GM21367 (cell line): ENCODE measurements around the gene GNAT3.

Experiments
- ATAC-seq: cut with Tn5 transposase; IDR thresholded peaks from one replicate; pipeline ENCODE4 v1.9.1; 2021; ENCODE audit not compliant: unreplicated experiment

Gene GNAT3

DNA sequence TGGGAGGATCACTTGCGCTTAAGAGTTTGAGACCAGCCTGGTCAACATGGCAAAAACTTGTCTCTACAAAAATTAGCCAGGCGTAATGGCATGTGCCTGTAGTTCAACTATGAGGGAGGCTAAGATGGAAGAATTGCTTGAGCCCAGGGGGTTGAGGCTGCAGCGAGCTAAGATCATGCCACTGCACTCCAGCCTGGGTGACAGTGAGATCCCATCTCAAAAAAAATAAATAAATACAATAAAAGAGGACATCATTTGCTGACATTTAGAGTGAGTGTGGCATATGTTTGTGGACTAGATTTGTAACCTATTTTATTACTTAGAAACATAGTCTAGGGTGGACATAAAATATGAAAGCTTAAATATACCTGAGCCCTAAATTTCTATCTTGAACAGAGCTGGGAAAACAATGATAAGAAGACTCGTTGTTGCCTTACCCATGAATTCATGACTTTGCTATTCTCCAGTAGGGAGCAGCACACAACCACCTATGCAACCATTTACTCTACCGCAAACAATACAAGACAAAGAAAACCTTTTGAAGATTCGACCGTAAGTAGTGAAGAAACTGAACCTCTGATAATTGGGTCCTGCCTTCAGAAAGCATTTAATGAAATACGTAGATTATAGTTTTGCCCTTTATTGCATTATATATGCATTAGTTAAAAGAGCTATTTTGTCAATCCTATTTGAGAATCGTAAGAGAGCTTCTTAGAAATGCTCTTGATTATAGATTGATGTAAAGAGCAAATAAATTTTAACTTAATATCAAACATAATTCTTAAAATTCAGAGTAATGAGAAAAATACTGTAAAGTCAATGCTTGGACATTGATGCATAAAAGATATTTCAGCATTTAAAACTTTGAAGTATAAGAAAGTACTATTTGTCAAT is 83.5 kb downstream of the GNAT3 start:
- ATAC-seq, result no peak

DNA sequence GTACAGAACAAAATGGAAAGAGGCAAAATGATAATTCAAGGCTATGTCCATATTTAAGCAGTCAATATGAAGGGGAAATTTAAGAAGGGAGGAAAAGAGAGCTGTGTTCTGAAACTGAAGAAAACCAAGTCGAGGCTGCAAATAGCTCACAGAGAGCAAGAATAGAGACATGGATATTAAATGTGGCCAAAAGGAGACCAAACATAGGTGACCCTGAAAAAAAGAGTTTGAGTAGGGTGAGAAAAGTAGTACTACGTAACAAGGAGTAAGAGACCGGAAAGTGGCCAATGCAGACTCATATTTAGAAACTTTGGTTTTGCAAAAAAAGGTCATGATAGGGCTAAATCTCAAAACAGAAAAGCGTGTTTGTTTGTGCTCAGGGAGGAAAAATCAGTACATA is 84.6 kb downstream of the GNAT3 start:
- no peak for ATAC-seq

DNA sequence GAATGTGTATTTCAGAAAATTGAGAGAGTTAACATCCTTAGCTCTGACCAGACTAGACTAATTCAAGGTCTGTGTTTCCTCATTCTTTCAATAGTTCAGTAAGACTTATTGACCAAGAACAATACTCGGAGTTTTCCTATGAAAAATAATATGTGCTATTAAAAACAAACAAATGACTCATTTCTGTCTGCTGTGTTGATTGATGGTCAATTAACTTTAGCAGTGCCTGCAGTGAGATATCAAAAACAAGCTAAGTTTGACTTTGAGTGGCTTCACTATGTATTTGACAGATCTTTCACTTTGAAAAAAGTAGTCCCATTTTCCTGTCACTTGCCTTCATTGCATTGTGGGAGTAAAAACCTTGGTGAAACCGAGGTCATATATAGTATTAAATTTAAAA is 91.0 kb downstream of the GNAT3 start:
- no peak for ATAC-seq

DNA sequence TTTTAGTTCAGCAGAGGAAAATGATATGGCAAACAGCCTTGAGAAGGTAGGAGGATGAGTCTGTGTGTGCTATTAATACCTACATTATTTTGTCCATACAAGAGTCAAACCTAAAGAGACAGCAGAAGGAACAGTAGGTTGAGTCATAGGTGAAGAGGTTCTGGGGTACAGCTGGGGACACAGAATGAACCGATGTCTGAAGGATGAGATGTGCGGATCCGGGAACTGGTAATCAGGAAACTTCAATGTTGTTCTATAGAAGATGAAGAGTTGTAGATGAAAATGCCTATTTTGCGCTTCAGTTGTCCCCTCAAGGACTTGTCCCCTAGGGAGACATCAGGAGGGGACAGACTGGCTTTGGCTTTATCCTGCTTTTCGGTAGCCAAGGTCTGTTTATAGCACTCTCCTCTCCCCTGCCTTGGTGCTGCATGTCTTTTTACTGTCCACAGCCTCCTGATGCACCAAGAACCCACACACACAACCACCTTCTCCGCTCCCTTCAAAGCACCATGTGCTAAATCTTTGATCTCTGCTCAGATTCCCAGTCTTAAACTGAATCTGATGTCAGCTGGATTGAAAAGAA is 94.6 kb downstream of the GNAT3 start:
- no peak for ATAC-seq

DNA sequence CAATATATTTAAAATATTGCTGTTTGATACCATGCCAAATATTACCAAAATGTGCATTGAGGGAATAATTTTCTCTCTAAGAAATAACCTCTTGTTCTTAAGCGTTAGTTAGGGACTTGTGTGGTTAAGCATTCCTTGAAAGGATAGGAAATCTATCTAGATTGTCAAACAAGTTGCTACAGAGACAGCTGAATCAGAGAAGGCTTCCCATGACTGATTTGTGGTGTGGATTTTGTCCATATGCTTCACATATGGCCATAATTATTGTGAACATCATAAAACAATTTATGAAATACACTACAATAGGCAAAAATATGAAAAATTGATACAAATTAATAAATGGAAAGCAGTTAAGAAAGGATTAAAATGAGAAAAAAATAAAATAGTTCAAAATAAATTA is 96.3 kb downstream of the GNAT3 start:
- ATAC-seq, result no peak

DNA sequence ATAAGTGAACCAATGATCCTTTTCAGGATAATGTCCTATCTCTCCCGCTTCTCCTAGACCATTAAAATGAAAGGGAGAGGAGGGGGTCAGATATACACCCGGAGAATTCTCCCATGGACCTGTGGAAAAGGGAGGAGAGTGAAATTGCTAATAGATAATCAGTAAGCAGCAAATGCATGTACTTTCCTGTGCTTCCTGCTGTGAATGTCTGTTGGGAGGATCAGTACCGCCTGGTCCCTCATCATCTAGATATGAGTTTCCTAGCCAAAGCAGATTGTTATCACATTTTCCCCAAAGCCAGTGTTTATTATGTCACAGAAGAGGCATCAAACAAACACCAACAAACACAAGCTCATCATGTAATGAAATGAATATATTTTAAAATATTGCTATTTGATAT is 96.8 kb downstream of the GNAT3 start:
- ATAC-seq, result no peak

DNA sequence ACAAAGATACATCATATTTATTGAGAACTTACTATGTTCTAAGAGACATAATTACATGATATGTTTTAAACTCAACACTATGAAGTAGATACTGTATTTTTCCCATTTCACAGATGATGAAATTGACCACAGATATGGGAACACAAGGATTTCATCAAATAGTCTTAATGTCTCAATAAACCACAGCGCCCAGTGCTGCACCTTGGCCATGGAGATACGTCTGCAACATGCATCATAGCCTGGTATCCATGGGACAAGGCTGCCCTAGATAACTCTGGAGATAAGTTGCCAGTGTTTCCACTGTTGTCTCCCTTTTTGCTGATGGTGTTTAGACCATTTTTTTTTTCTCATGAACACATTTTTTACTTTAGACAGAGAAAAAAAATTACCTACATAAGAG is 97.5 kb downstream of the GNAT3 start:
- no peak for ATAC-seq

DNA sequence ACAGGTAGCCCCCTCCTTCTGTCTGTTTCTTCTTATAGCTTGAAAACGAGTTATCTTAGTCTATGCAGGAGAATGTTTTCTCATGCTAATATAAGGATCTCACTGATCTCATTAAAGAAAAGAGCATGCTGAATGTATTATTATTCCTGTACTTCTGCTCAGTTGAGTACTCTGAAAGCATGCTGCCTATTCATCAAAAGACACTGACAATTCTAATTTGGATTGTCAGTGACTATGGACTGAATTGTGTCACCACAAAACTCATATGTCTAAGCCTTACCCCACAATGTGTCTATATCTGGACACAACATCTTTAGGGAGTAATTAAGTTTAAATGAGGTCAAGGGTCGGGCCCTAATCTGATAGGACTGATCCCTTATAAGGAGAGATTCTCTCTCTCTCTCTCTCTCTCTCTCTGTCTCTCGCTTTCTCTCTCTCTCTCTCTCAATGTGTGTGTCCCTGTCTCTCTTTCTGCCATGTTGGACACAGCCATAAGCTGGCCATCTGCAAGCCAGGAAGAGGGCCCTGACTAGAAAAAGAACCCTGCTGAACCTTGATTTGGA is 98.4 kb downstream of the GNAT3 start:
- no peak for ATAC-seq

DNA sequence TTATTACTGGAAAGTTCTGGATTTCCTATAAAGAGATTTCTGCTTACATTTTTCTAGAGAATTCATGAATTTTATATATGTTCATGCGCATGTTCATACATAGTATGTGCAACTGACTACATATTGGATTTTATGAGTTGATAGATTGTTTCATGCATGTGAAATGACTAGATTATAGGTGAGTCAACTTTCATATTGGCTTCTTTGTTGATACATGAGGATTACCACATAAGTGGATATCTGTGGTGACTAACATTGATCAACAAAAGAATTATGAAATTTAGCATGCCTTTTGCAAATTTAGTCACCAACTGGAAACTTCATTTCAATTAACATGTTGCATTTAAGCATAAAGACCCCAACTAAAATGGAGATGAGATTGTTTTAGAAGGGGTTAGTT is 99.0 kb downstream of the GNAT3 start:
- ATAC-seq, result no peak

DNA sequence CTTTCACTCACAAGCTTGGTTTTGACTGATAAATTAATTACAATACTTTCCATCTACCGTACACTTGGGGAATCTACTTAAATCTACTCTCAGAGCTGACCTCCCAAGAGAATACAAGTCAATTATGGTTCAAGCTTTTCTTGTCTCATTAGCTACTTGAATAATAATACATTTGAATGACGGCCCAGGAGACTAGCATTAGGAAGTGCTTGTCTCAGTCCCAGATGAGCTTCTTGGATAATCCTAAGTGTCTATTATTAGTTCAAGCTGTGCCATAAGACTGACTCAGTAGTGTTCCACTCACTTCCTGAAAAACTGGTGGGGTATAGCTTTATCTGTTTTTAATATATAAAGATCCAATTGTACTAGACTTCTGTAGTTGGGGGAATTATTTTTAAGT is 100.2 kb downstream of the GNAT3 start:
- no peak for ATAC-seq

DNA sequence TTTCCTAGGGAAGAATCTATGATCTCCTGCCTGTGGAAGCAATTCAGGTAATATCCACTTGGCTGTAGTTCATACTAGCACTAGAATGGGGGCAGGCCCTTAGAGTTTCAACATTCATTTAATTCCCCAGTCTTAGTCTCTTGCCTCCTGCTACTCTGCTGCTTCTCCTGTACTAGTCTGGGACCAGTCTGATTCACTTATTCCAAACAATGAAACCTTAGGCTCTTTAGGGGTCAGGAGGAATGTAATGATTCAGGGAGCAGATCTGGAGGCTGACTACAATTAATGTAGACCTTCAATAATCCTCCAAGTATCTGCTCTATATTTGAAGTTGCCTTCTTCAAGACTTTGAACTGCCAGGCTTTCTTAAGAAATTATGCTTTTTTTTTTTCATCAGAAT is 101.8 kb downstream of the GNAT3 start:
- no peak for ATAC-seq
